HCT116 (cell line): ENCODE results near the gene CHST11.

Source experiments
- CTCF ChIP-seq, 3 experiments: fragments of 200-600 bp in 1 of 3; sonication (generic) in 1 of 3; IDR thresholded peaks in 2 of 3; conservative IDR thresholded peaks in 1 of 3; 2 replicates each; pipeline ENCODE4 v1.5.1; 2012 to 2017; ENCODE audit warnings: low read depth in 2 of 3, low read length in 2 of 3, antibody characterized with exemption in 1 of 3, borderline replicate concordance in 1 of 3, control low read depth in 1 of 3, mild to moderate bottlenecking in 1 of 3, mixed read lengths in 1 of 3, mixed run types in 1 of 3, moderate library complexity in 1 of 3; ENCODE audit not compliant: insufficient read depth in 1 of 3
- EZH2phosphoT487 ChIP-seq: fragments of 200-600 bp; IDR thresholded peaks from 2 replicates; pipeline ENCODE4 v1.6.1; 2018; ENCODE audit warnings: antibody characterized with exemption, borderline replicate concordance
- JUND ChIP-seq: IDR thresholded peaks from 2 replicates; pipeline ENCODE4 v1.6.1; 2012
- POLR2A ChIP-seq: IDR thresholded peaks from 2 replicates; pipeline ENCODE4 v1.7.0; 2011; ENCODE audit warnings: borderline replicate concordance; ENCODE audit not compliant: insufficient read depth, insufficient read length; ENCODE audit errors: extremely low read depth
- POLR2AphosphoS5 ChIP-seq: IDR thresholded peaks from 2 replicates; pipeline ENCODE4 v1.6.1; 2011; ENCODE audit warnings: mild to moderate bottlenecking, low read depth, low read length, moderate library complexity
- REST ChIP-seq: IDR thresholded peaks from 2 replicates; pipeline ENCODE4 v1.6.1; 2012; ENCODE audit warnings: low read depth
- SP1 ChIP-seq: IDR thresholded peaks from 2 replicates; pipeline ENCODE4 v1.6.1; 2012; ENCODE audit warnings: low read depth
- YY1 ChIP-seq: IDR thresholded peaks from 2 replicates; pipeline ENCODE4 v1.6.1; 2011; ENCODE audit warnings: low read length, low read depth, moderate library complexity, mild to moderate bottlenecking; ENCODE audit not compliant: insufficient replicate concordance; ENCODE audit errors: extremely low read depth

DNA sequence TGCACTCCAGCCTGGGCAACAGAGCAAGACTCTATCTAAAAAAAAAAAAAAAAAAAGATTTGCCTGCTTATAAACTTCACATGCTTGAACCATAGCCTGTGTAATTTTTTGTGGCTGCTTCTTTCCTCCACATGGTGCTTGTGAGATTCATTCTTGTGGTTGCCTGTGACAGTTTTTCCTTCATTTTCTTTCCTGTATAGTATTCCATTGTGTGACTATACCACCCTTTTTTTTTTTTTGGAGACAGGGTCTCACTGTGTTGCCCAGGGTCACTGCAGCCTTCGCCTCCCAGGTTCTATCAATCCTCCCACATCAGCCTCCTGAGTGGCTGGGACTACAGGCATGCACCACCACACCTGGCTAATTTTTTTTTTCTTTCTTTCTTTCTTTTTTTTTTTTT is 22.6 kb upstream of the CHST11 start:
- TF ChIP-seq CTCF (IDR thresholded peaks at IDR 0.05 in 2 of 3, conservative IDR thresholded peaks at IDR 0.05 in 1 of 3; ENCODE audit: borderline replicate concordance in 1 of 3, insufficient read depth in 1 of 3, low read depth in 2 of 3, low read length in 2 of 3): no peak
- no peak for TF ChIP-seq SP1
- no peak for TF ChIP-seq POLR2AphosphoS5
- TF ChIP-seq YY1: no peak
- TF ChIP-seq JUND: no peak
- no peak for TF ChIP-seq POLR2A
- no peak for TF ChIP-seq REST
- no peak for TF ChIP-seq EZH2phosphoT487
